Bone marrow (tissue), 2 donors: Measurements from ENCODE around the gene MYADML2.

ENCODE experiments used
- DNase-seq, 2 donors: peaks; one replicate each; lab custom pipeline; 2025; lab: John Stamatoyannopoulos, UW

MYADML2 gene

GRCh38 chr17:81911277-81911961 is 35.6 kb downstream of the MYADML2 start, which contains the start of gene PCYT2:
PCYT2 (minus strand) TSS chr17:81911399; CDS start chr17:81911355, 44 bp downstream.
- peak; percentile 50 to 60 for DNase-seq

GRCh38 chr17:81910840-81911276 is 36.2 kb downstream of the MYADML2 start:
- DNase-seq = no peak

- no peak for DNase-seq
Measured at GRCh38 chr17:81909966-81910839, 36.8 kb downstream of the MYADML2 start.

- no peak for DNase-seq
Measured at GRCh38 chr17:81909231-81909630, 37.8 kb downstream of the MYADML2 start.

GRCh38 chr17:81908793-81909192 is 38.2 kb downstream of the MYADML2 start:
- no peak for DNase-seq

GRCh38 chr17:81907219-81908145 is 39.6 kb downstream of the MYADML2 start:
- DNase-seq = no peak

GRCh38 chr17:81906476-81907218 is 40.4 kb downstream of the MYADML2 start:
- DNase-seq = no peak

- DNase-seq = no peak
Measured at GRCh38 chr17:81905993-81906392, 41.0 kb downstream of the MYADML2 start.

GRCh38 chr17:81905424-81905875 is 41.6 kb downstream of the MYADML2 start:
- DNase-seq = no peak

- DNase-seq = no peak
Measured at GRCh38 chr17:81904600-81905423, 42.2 kb downstream of the MYADML2 start.

GRCh38 chr17:81903896-81904599 is 43.0 kb downstream of the MYADML2 start:
- no peak for DNase-seq

- no peak for DNase-seq
Measured at GRCh38 chr17:81903415-81903831, 43.6 kb downstream of the MYADML2 start.

- no peak for DNase-seq
Measured at GRCh38 chr17:81902653-81903414, 44.2 kb downstream of the MYADML2 start.

GRCh38 chr17:81902023-81902652 is 44.9 kb downstream of the MYADML2 start, which contains the start of gene NPB:
NPB (plus strand) TSS chr17:81902238; CDS start chr17:81902278, 40 bp downstream.
- DNase-seq = no peak

- DNase-seq = no peak
Measured at GRCh38 chr17:81901167-81902022, 45.6 kb downstream of the MYADML2 start.

GRCh38 chr17:81900181-81900820 is 46.7 kb downstream of the MYADML2 start:
- DNase-seq = no peak
